IMR-90 (cell line): Measurements from ENCODE around the gene NLRP1. TPM values are rescaled to one million over a fixed set of nuclear protein-coding genes. Genes with fewer than 3 reads are reported as not detected.

Source experiments
- ATAC-seq: fragments of 200-7000 bp; cut with Tn5 transposase; 2 replicates; pipeline ENCODE4 v1.9.1; 2020; ENCODE audit warnings: low read depth, mild to moderate bottlenecking, moderate library complexity
- BruUV-seq: library from RNA; stranded (reverse); fragments of 400-500 nt; replicated peaks from 2 replicates; lab custom pipeline; 2021; lab: Mats Ljungman, UMichigan
- CTCF ChIA-PET: fragments of 300-600 bp; formaldehyde crosslinking; extraction: SDS; loops from one replicate; lab custom pipeline; 2021; ENCODE audit warnings: antibody characterized with exemption; lab: Yijun Ruan, JAX
- POLR2A ChIA-PET: fragments of 300-600 bp; sonication (Branson Sonifier 250); formaldehyde crosslinking; loops from one replicate; lab custom pipeline; 2022; ENCODE audit warnings: antibody characterized with exemption; ENCODE audit not compliant: unreplicated experiment; lab: Charles Lee
- DNase-seq: peaks from one replicate; pipeline ENCODE4 v3.0.0; 2013
- H2AFZ ChIP-seq: replicated peaks from 2 replicates; pipeline ENCODE3; 2013; ENCODE audit warnings: low read length, mild to moderate bottlenecking; ENCODE audit not compliant: poor library complexity
- H2AK5ac ChIP-seq: 2 replicates; pipeline ENCODE4 v1.6.1; 2013; ENCODE audit warnings: low read depth, low read length, inconsistent platforms
- H2AK9ac ChIP-seq: replicated peaks from 2 replicates; pipeline ENCODE3; 2013; ENCODE audit warnings: mild to moderate bottlenecking, low read depth, low read length, moderate library complexity; ENCODE audit not compliant: poor library complexity
- H2BK120ac ChIP-seq: 2 replicates; pipeline ENCODE4 v1.6.1; 2013; ENCODE audit warnings: low read depth, low read length, inconsistent platforms
- H2BK15ac ChIP-seq: 3 replicates; pipeline ENCODE4 v1.6.1; 2013; ENCODE audit warnings: low read depth, low read length, inconsistent platforms
- H2BK20ac ChIP-seq: 2 replicates; pipeline ENCODE4 v1.6.1; 2013; ENCODE audit warnings: low read depth, mild to moderate bottlenecking, inconsistent platforms, low read length, moderate library complexity
- H2BK5ac ChIP-seq: 2 replicates; pipeline ENCODE4 v1.6.1; 2013; ENCODE audit warnings: mild to moderate bottlenecking, low read depth, low read length, inconsistent platforms; ENCODE audit not compliant: poor library complexity, severe bottlenecking
- H3K14ac ChIP-seq: replicated peaks from 2 replicates; pipeline ENCODE4 v1.6.1; 2013; ENCODE audit warnings: low read depth, low read length, inconsistent platforms
- H3K18ac ChIP-seq: 2 replicates; pipeline ENCODE4 v1.6.1; 2013; ENCODE audit warnings: low read depth, low read length, control low read depth
- H3K23ac ChIP-seq: 2 replicates; pipeline ENCODE4 v1.6.1; 2013; ENCODE audit warnings: low read depth, low read length, inconsistent platforms
- H3K27ac ChIP-seq: 2 replicates; pipeline ENCODE4 v1.5.1; 2013; ENCODE audit warnings: mild to moderate bottlenecking, control low read depth, low read length; ENCODE audit not compliant: insufficient read depth
- H3K27me3 ChIP-seq: 2 replicates; pipeline ENCODE4 v1.6.1; 2013; ENCODE audit warnings: low read length; ENCODE audit not compliant: control insufficient read depth, insufficient read depth
- H3K36me3 ChIP-seq: 2 replicates; pipeline ENCODE4 v1.6.1; 2013; ENCODE audit warnings: low read length, mixed read lengths; ENCODE audit not compliant: control insufficient read depth, insufficient read depth
- H3K4ac ChIP-seq: 2 replicates; pipeline ENCODE4 v1.6.1; 2013; ENCODE audit warnings: low read depth, low read length, inconsistent platforms
- H3K4me1 ChIP-seq: 2 replicates; pipeline ENCODE4 v1.6.1; 2013; ENCODE audit warnings: low read length, mixed read lengths; ENCODE audit not compliant: control insufficient read depth, insufficient read depth
- H3K4me2 ChIP-seq: 2 replicates; pipeline ENCODE4 v1.6.1; 2013; ENCODE audit warnings: low read depth, mild to moderate bottlenecking, control low read depth, low read length, moderate library complexity
- H3K4me3 ChIP-seq: 2 replicates; pipeline ENCODE4 v1.5.1; 2013; ENCODE audit warnings: low read depth, mild to moderate bottlenecking, control low read depth, low read length, moderate library complexity; ENCODE audit not compliant: insufficient read depth
- H3K56ac ChIP-seq: 2 replicates; pipeline ENCODE4 v1.6.1; 2013; ENCODE audit warnings: low read length, inconsistent platforms; ENCODE audit not compliant: insufficient read depth; ENCODE audit errors: extremely low read depth
- H3K79me1 ChIP-seq, 2 experiments: 2 replicates each; pipeline ENCODE4 v1.6.1; 2013; ENCODE audit warnings: low read length in 2 of 2, inconsistent platforms in 1 of 2, low read depth in 1 of 2
- H3K9ac ChIP-seq: 2 replicates; pipeline ENCODE4 v1.6.1; 2013; ENCODE audit warnings: low read depth, low read length, control low read depth
- H3K9me1 ChIP-seq: 2 replicates; pipeline ENCODE4 v1.6.1; 2013; ENCODE audit warnings: low read length, inconsistent platforms; ENCODE audit not compliant: insufficient read depth
- H3K9me3 ChIP-seq: 2 replicates; pipeline ENCODE4 v1.6.1; 2013; ENCODE audit warnings: low read length; ENCODE audit not compliant: control insufficient read depth, insufficient read depth
- H4K20me1 ChIP-seq: 2 replicates; pipeline ENCODE4 v1.6.1; 2013; ENCODE audit warnings: low read length, inconsistent platforms; ENCODE audit not compliant: insufficient read depth
- H4K5ac ChIP-seq: 2 replicates; pipeline ENCODE4 v1.6.1; 2013; ENCODE audit warnings: mild to moderate bottlenecking, low read depth, low read length, control low read depth
- H4K8ac ChIP-seq, 2 experiments: 2 replicates each; pipeline ENCODE4 v1.6.1; 2013; ENCODE audit warnings: low read depth in 2 of 2, low read length in 2 of 2, control low read depth in 1 of 2, inconsistent platforms in 1 of 2
- H4K91ac ChIP-seq: 2 replicates; pipeline ENCODE4 v1.6.1; 2013; ENCODE audit warnings: low read depth, low read length, inconsistent platforms; ENCODE audit not compliant: insufficient read depth
- BHLHE40 ChIP-seq: fragments of 150-350 bp; IDR thresholded peaks from 2 replicates; pipeline ENCODE4 v1.6.1; 2016; ENCODE audit warnings: mild to moderate bottlenecking, low read depth, low read length
- CEBPB ChIP-seq: IDR thresholded peaks from 2 replicates; pipeline ENCODE4 v1.6.1; 2012; ENCODE audit warnings: low read depth, low read length, improper control_type of control experiment
- CHD1 ChIP-seq: IDR thresholded peaks from 2 replicates; pipeline ENCODE4 v1.6.1; 2012; ENCODE audit warnings: low read depth, low read length, improper control_type of control experiment
- FOS ChIP-seq: fragments of 150-350 bp; IDR thresholded peaks from 2 replicates; pipeline ENCODE4 v1.6.1; 2016; ENCODE audit warnings: low read depth, low read length
- MAZ ChIP-seq: IDR thresholded peaks from 2 replicates; pipeline ENCODE4 v1.6.1; 2012; ENCODE audit warnings: low read depth, mild to moderate bottlenecking, low read length, improper control_type of control experiment, moderate library complexity, borderline replicate concordance
- MXI1 ChIP-seq: IDR thresholded peaks from 2 replicates; pipeline ENCODE4 v1.6.1; 2012; ENCODE audit warnings: low read depth, mild to moderate bottlenecking, low read length, moderate library complexity, borderline replicate concordance
- NFE2L2 ChIP-seq: fragments of 150-350 bp; IDR thresholded peaks from 2 replicates; pipeline ENCODE4 v1.6.1; 2016; ENCODE audit warnings: low read depth, mild to moderate bottlenecking, low read length
- POLR2A ChIP-seq: IDR thresholded peaks from 2 replicates; pipeline ENCODE4 v1.6.1; 2012; ENCODE audit warnings: mild to moderate bottlenecking, low read depth, low read length
- RAD21 ChIP-seq: IDR thresholded peaks from 2 replicates; pipeline ENCODE4 v1.6.1; 2012; ENCODE audit warnings: low read length, improper control_type of control experiment
- RCOR1 ChIP-seq: IDR thresholded peaks from 2 replicates; pipeline ENCODE4 v1.6.1; 2012; ENCODE audit warnings: mild to moderate bottlenecking, low read length, improper control_type of control experiment; ENCODE audit not compliant: insufficient replicate concordance
- RFX5 ChIP-seq: IDR thresholded peaks from 2 replicates; pipeline ENCODE4 v1.8.0; 2012; ENCODE audit warnings: low read depth, mild to moderate bottlenecking, low read length, moderate library complexity
- SMC3 ChIP-seq: fragments of 150-350 bp; IDR thresholded peaks from 2 replicates; pipeline ENCODE4 v1.6.1; 2016; ENCODE audit warnings: low read depth, mild to moderate bottlenecking, antibody characterized with exemption, low read length, moderate library complexity
- WGBS, 2 experiments: methylation state at CpG; one replicate each; pipeline versions ENCODE4 v1.1.5 to v1.1.7; 2013; ENCODE audit warnings: missing lambda C conversion rate in 2 of 2; ENCODE audit not compliant: insufficient read length in 1 of 2; ENCODE audit errors: extremely low coverage in 2 of 2; 5-methylcytosine and 5-hydroxymethylcytosine counted together
- dilution Hi-C: fragments of 300-500 bp; cut with HindIII; formaldehyde crosslinking; loops from one replicate; pipeline ENCODE4 v1.14.3; 2018; ENCODE audit warnings: low sequenced_read_pairs; ENCODE audit not compliant: unreplicated experiment
- in situ Hi-C: fragments of 300-500 bp; cut with MboI; formaldehyde crosslinking; loops from 3 replicates; pipeline ENCODE4 v1.14.3; 2019; ENCODE audit warnings: low sequenced_read_pairs, inconsistent platforms, mixed read lengths
- intact Hi-C: fragments of 100-400 bp; cut with micrococcal nuclease; formaldehyde crosslinking; loops from 2 replicates; pipeline ENCODE4 v1.10.0; 2022
- polyA plus RNA-seq, 3 experiments: library from polyadenylated mRNA; depleted of rRNA; stranded (reverse); fragments of >200 nt; gene quantifications; 2 replicates each; pipeline ENCODE4 v1.2.3, GENCODE V29; 2012; ENCODE audit warnings: low replicate concordance in 1 of 3
- total RNA-seq: library from RNA; depleted of rRNA; stranded (reverse); fragments of >200 nt; gene quantifications from 2 replicates; pipeline ENCODE4 v1.2.3, GENCODE V29; 2012
- TF ChIP-seq, protein P1 (sequence below): fragments of 150-350 bp; IDR thresholded peaks from 2 replicates; pipeline ENCODE4 v1.6.1; 2016; ENCODE audit warnings: low read depth, mild to moderate bottlenecking, low read length, moderate library complexity, borderline replicate concordance
- TF ChIP-seq, protein P2 (sequence below): fragments of 150-350 bp; IDR thresholded peaks from 2 replicates; pipeline ENCODE4 v1.6.1; 2017; ENCODE audit warnings: mild to moderate bottlenecking, antibody characterized with exemption, low read length, low read depth
- TF ChIP-seq, protein P3 (sequence below): conservative IDR thresholded peaks from 2 replicates; pipeline ENCODE4 v1.5.1; 2012; ENCODE audit warnings: mild to moderate bottlenecking, low read depth, low read length, improper control_type of control experiment

NLRP1 gene
- total and polyA plus RNA-seq, 2 of the 4 experiments (the other 2 are of a cell fraction) = 134 to 340 TPM

DNA sequence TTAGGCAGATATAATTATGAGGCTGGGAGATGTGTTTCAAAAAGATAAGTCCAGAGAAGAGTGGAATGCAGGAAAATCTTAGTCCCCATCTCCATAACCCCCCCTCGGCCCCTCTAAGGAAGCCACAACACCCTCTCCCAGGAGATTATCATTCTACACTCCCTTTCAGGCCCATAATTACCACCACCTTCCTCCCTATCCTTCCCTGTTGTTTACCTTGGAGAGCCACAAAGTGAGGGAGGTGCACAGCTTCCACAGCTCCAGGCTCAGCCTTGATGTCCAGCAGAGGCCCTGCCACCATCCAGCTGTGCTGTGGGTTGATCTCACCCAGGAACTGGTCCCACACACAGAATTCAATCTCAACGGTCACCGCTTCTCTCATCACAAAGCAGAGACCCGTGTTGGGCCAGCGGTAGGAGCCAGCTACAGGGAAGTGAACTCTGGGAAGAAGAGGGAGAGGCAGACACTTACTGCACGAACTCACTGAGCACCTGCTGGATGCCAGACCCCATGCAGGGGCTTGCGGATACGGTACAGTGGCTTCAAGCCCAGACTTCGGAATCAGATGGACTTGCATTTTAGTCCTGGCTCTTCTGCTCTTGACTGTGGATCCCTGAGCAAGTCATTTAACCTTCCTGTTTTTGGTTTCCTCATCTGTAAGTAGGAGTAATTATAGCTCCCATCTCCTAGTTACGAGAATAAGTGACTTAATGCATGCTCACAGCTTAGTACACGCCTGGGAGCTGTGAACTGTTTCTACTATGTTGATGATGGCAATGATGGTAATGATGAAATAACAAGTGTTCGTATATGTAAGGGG, 53.8 kb downstream of the NLRP1 start:
- in situ Hi-C loops (no loop called here), intact Hi-C loops (no loop called here), dilution Hi-C loops (no loop called here)
- H3K23ac ChIP-seq = no peak overlapping the region
- no peaks in the 10 kb centered on the region for H3K9me3 ChIP-seq
- no peak overlapping the region for H3K9ac ChIP-seq
- H2BK120ac ChIP-seq = no peak overlapping the region
- H3K4me2 ChIP-seq = no peak overlapping the region
- no peak overlapping the region for H2AK5ac ChIP-seq
- peaks cover 6 to 22% of the 10 kb centered on the region in 2 experiments for H3K79me1 ChIP-seq
- H4K5ac ChIP-seq = no peak overlapping the region
- H3K4ac ChIP-seq = no peak overlapping the region
- no peaks in the 10 kb centered on the region for H4K20me1 ChIP-seq
- no peak overlapping the region for H3K18ac ChIP-seq
- H3K56ac ChIP-seq = no peak overlapping the region
- no peak overlapping the region for H2BK20ac ChIP-seq
- no peak for DNase-seq
- CTCF ChIA-PET = interaction anchor here (0.8 kb wide), 1 partner anchor 27 kb away, joined by 3 read pairs; no protein-coding TSS in a partner anchor
- H2BK15ac ChIP-seq = no peak overlapping the region
- 87% methylated on average over 3 of the region's 12 CpGs; no CpG with 5 or more reads in 1 of the 2 experiments for WGBS, 2 experiments
- peaks cover 18% of the 10 kb centered on the region for H3K36me3 ChIP-seq
- no peaks in the 10 kb centered on the region for H3K27me3 ChIP-seq
- H3K4me1 ChIP-seq = peaks cover 15% of the 10 kb centered on the region
- POLR2A ChIA-PET = no interaction called here
- no TSS peak for BruUV-seq
- no peak for ATAC-seq
- no peak overlapping the region for H3K4me3 ChIP-seq
- no peak overlapping the region for H2AFZ ChIP-seq
- H3K14ac ChIP-seq = no peak overlapping the region
- H4K91ac ChIP-seq = no peak overlapping the region
- peaks cover 18% of the 10 kb centered on the region for H3K9me1 ChIP-seq
- no peak overlapping the region for H3K27ac ChIP-seq
- H4K8ac ChIP-seq = no peak overlapping the region
- H2BK5ac ChIP-seq = no peak overlapping the region
- H2AK9ac ChIP-seq = no peak overlapping the region
- TF ChIP-seq RFX5 = no peak
- TF ChIP-seq RAD21 = no peak
- no peak for TF ChIP-seq RCOR1
- no peak for TF ChIP-seq MAZ
- TF ChIP-seq CHD1 = no peak
- no peak for TF ChIP-seq FOS
- TF ChIP-seq, protein P1, sequence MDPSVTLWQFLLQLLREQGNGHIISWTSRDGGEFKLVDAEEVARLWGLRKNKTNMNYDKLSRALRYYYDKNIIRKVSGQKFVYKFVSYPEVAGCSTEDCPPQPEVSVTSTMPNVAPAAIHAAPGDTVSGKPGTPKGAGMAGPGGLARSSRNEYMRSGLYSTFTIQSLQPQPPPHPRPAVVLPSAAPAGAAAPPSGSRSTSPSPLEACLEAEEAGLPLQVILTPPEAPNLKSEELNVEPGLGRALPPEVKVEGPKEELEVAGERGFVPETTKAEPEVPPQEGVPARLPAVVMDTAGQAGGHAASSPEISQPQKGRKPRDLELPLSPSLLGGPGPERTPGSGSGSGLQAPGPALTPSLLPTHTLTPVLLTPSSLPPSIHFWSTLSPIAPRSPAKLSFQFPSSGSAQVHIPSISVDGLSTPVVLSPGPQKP = no peak
- TF ChIP-seq MXI1 = no peak
- TF ChIP-seq, protein P2, sequence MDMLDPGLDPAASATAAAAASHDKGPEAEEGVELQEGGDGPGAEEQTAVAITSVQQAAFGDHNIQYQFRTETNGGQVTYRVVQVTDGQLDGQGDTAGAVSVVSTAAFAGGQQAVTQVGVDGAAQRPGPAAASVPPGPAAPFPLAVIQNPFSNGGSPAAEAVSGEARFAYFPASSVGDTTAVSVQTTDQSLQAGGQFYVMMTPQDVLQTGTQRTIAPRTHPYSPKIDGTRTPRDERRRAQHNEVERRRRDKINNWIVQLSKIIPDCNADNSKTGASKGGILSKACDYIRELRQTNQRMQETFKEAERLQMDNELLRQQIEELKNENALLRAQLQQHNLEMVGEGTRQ = no peak
- no peak for TF ChIP-seq POLR2A
- no peak for TF ChIP-seq BHLHE40
- no peak for TF ChIP-seq SMC3
- TF ChIP-seq CEBPB = no peak
- TF ChIP-seq NFE2L2 = no peak
- TF ChIP-seq, protein P3, sequence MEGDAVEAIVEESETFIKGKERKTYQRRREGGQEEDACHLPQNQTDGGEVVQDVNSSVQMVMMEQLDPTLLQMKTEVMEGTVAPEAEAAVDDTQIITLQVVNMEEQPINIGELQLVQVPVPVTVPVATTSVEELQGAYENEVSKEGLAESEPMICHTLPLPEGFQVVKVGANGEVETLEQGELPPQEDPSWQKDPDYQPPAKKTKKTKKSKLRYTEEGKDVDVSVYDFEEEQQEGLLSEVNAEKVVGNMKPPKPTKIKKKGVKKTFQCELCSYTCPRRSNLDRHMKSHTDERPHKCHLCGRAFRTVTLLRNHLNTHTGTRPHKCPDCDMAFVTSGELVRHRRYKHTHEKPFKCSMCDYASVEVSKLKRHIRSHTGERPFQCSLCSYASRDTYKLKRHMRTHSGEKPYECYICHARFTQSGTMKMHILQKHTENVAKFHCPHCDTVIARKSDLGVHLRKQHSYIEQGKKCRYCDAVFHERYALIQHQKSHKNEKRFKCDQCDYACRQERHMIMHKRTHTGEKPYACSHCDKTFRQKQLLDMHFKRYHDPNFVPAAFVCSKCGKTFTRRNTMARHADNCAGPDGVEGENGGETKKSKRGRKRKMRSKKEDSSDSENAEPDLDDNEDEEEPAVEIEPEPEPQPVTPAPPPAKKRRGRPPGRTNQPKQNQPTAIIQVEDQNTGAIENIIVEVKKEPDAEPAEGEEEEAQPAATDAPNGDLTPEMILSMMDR = no peak
